ENCODE results near the gene FZD7. TPM values are rescaled to one million over a fixed set of nuclear protein-coding genes. Genes with fewer than 3 reads are reported as not detected.
A peak's percentile ranks its signal among the peaks of the same experiment; 100 is the strongest.

The FZD7 gene
- total and polyA plus RNA-seq, 4 donors, result 3.9 to 31.7 (median 8.3) TPM

DNA sequence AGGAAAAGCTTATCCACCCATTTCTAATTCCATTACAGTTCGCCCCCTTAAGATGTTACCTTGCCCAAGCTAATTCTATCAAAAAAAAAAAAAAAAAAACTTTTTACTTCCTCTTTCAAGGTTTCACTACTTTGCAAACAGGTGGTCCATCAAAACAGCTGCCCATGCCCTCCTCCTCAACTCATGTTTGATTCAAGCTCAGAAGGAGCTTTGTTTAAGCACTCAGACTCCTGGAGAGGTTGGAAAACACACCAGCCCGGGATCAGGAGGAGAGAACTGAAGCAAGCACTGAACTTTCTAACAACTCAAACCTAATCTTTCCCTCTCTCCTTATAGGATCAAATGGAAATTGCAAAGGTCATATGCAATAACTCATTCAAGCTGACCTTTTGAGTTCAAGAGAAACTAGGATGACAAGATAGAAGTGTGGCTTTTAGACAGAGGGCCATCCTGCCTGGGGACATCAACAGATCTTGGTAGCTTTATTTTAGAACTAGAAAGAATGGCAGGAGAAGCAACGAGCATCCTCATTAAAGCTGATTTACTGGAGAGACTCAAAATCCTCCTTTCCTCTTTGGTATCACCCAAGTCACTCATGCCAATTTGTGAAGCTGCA is 28.3 kb upstream of the FZD7 start:
- Histone ChIP-seq H3K4me1 (ENCODE audit: control insufficient read depth in 5 of 5, insufficient read depth in 5 of 5, low read length in 5 of 5) (peaks cover 0 to 53% (median 20%) of the 10 kb centered on the region in 5 donors), H3K9ac (ENCODE audit: insufficient read depth in 1 of 2, low read length in 2 of 2) (no peak overlapping the region), H3K27ac (ENCODE audit: low read depth in 1 of 2, low read length in 1 of 2) (no peak overlapping the region), H3K27me3 (ENCODE audit: control insufficient read depth in 3 of 3, insufficient read depth in 3 of 3, low read length in 2 of 3) (no peaks in the 10 kb centered on the region), H3K36me3 (ENCODE audit: control insufficient read depth in 4 of 4, insufficient read depth in 4 of 4, low read length in 4 of 4) (no peaks in the 10 kb centered on the region), H3K4me3 (no peak overlapping the region), H3K9me3 (ENCODE audit: control insufficient read depth in 4 of 4, insufficient read depth in 3 of 4, low read length in 3 of 4) (no peaks in the 10 kb centered on the region)
- TF ChIP-seq, protein P1, sequence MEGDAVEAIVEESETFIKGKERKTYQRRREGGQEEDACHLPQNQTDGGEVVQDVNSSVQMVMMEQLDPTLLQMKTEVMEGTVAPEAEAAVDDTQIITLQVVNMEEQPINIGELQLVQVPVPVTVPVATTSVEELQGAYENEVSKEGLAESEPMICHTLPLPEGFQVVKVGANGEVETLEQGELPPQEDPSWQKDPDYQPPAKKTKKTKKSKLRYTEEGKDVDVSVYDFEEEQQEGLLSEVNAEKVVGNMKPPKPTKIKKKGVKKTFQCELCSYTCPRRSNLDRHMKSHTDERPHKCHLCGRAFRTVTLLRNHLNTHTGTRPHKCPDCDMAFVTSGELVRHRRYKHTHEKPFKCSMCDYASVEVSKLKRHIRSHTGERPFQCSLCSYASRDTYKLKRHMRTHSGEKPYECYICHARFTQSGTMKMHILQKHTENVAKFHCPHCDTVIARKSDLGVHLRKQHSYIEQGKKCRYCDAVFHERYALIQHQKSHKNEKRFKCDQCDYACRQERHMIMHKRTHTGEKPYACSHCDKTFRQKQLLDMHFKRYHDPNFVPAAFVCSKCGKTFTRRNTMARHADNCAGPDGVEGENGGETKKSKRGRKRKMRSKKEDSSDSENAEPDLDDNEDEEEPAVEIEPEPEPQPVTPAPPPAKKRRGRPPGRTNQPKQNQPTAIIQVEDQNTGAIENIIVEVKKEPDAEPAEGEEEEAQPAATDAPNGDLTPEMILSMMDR (IDR thresholded peaks at IDR 0.05; ENCODE audit: control extremely low read depth, extremely low read depth), result no peak
- ATAC-seq (ENCODE audit: insufficient read depth, low FRiP score), result no peak
- no peak for DNase-seq
- WGBS, 2 donors, result 64 to 74% methylated on average over 3 of the region's 3 CpGs

DNA sequence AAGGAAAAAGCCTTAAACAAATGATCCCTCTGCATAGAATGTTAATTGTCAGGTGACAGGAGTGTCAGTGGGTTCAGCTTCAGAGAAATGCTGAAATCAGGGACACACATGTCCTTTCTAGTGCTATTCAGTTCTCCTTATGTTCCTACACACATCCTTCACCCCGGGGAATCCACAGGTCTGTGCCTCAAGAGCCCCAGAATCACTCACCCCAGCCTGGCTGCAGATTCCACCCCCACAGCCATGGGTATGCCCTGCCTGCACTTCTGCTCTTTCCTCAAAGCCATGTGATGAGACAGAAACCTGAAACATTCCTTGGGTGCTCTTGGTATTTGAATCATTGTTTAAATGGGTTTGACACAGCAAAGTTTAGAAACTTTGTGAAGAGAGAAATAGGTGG is 27.4 kb upstream of the FZD7 start:
- DNase-seq, result no peak
- ATAC-seq (ENCODE audit: insufficient read depth, low FRiP score), result no peak
- 67 to 76% methylated on average over 1 of the region's 1 CpG for WGBS, 2 donors
- Histone ChIP-seq H3K9ac (ENCODE audit: insufficient read depth in 1 of 2, low read length in 2 of 2) (no peak overlapping the region), H3K36me3 (ENCODE audit: control insufficient read depth in 4 of 4, insufficient read depth in 4 of 4, low read length in 4 of 4) (no peaks in the 10 kb centered on the region), H3K4me3 (no peak overlapping the region), H3K4me1 (ENCODE audit: control insufficient read depth in 5 of 5, insufficient read depth in 5 of 5, low read length in 5 of 5) (peaks cover 0 to 53% (median 20%) of the 10 kb centered on the region in 5 donors), H3K27me3 (ENCODE audit: control insufficient read depth in 3 of 3, insufficient read depth in 3 of 3, low read length in 2 of 3) (no peaks in the 10 kb centered on the region), H3K9me3 (ENCODE audit: control insufficient read depth in 4 of 4, insufficient read depth in 3 of 4, low read length in 3 of 4) (no peaks in the 10 kb centered on the region), H3K27ac (ENCODE audit: low read depth in 1 of 2, low read length in 1 of 2) (no peak overlapping the region)
- TF ChIP-seq, protein P1 (IDR thresholded peaks at IDR 0.05; ENCODE audit: control extremely low read depth, extremely low read depth), result no peak

DNA sequence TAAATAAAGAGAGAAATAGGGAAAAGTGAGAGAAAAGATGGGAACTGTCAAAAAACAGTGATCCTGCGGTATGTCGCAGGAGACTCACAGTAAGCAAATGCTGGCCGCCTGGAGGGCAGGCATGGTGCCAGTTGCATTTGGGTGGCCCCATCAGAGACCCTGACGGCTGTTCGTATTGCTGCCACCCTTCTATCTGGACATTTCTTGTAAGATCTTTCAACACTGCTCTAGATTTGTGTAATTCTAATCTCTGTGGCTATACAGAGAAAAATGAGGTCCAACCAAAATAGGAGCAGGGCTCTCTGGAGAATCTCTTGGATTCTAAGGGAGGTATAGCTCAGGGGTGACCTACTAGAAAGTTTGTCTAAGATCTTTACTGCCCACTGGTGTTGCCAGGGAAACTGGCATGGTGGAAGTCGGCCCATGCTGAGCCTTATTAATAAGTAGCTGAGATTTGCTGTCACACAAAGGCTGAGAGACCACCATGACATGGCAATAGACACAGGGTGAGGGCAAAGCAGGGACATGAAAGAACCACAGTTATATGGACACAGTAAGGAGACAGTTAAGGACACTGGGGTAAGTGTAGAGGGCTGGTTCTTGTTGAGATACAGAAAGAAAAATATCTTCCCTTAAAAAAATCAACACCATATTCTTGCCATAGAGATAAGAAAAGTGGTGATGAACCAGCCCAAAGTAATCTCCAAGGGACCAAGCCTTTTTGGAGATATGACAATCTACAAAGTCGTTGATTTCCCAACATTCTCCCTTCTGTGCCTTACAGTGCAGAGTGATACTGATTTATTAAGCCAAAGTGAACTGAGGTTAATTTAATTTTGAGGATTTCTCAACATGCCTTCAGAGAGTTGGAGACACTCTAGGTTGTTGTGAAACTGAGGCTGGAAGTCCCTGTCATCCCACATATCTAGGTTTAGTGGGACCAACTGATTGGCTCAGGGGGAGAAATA is 26.4 kb upstream of the FZD7 start:
- no peak for ATAC-seq (ENCODE audit: insufficient read depth, low FRiP score)
- no peak overlapping the region for H3K27ac ChIP-seq (ENCODE audit: low read depth in 1 of 2, low read length in 1 of 2)
- H3K36me3 ChIP-seq (ENCODE audit: control insufficient read depth in 4 of 4, insufficient read depth in 4 of 4, low read length in 4 of 4), result no peaks in the 10 kb centered on the region
- no peak overlapping the region for H3K4me3 ChIP-seq
- WGBS, 2 donors, result 79 to 86% methylated on average over 7 of the region's 7 CpGs
- peaks cover 0 to 53% (median 19%) of the 10 kb centered on the region in 5 donors for H3K4me1 ChIP-seq (ENCODE audit: control insufficient read depth in 5 of 5, insufficient read depth in 5 of 5, low read length in 5 of 5)
- peak; percentile 66 to 82 (median 68) for DNase-seq
- H3K9me3 ChIP-seq (ENCODE audit: control insufficient read depth in 4 of 4, insufficient read depth in 3 of 4, low read length in 3 of 4), result no peaks in the 10 kb centered on the region
- no peaks in the 10 kb centered on the region for H3K27me3 ChIP-seq (ENCODE audit: control insufficient read depth in 3 of 3, insufficient read depth in 3 of 3, low read length in 2 of 3)
- H3K9ac ChIP-seq (ENCODE audit: insufficient read depth in 1 of 2, low read length in 2 of 2), result no peak overlapping the region
- TF ChIP-seq, protein P1 (IDR thresholded peaks at IDR 0.05; ENCODE audit: control extremely low read depth, extremely low read depth), result no peak
